IPS DF 19.7 (cell line): ENCODE measurements around the gene FREY1.

ENCODE experiments used
- DNase-seq: peaks from one replicate; pipeline ENCODE4 v3.0.0-alpha.2; 2013; ENCODE audit warnings: low read depth, low spot score

Gene FREY1

DNA sequence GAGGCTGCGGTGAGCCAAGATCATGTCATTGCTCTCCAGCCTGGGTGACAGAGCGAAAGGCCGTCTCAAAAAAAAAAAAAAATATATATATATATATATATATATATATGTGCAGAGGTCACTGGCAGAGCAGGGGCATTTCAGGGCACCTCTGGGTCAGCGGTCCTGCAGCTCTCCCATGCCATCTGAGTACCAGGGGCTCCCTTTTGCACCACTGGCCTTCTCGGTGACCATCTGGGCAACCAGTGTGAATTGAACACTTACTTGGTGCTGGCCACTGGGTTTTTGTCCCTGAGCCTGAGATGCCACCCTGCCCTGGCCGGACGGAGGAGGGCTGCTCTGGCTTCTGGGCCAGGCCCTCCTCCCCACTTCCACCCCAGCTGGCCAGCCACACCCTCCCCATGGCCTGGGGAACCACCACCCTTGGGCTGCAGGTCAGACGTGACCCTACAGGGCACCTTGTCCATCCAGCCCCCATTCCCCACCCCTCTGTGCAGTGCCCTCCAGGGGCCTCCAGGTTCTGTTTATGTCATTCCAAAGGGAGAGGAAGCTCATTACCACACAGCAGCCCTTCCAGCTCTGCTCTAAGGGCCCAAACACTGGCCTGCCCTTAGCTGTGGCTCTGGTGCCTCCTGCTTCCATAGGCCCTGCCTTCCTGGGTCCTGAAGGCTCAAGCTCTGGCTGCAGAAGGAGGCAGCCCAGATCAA, 11.4 kb downstream of the FREY1 start:
- DNase-seq = no peak

DNA sequence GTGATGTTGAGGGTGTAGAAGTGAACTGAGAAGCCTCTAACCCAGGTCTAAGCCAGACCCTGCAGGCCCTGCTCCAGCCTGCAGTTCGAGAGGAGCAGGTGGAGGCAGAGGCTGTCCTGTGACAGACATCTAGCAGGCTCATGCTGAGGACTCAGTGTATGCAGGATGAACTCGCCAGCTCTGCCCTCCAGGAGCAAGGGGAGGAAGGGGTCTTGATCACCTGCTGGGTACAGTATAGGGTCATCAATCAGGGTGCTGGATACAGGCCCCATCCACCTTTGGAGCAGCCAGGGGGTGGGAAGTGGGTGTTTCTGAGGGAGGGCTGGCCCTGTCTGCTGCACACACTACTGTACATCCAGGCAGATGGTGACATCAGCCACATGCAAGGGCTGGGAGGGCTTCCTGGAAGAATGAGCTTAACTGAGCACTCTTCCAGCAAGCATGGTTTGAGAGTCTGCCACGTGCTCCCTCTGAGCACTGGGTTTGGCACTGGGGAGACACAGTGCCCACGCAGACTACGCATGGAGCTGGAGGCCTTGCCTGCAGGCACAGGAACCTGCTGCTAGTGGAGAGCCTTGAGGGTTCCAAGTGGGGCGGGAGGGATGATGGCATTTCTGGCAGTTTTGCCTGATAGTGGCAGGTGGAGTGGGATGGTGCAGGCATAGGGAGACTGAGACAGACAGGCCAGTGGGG, 12.4 kb downstream of the FREY1 start:
- DNase-seq = no peak

DNA sequence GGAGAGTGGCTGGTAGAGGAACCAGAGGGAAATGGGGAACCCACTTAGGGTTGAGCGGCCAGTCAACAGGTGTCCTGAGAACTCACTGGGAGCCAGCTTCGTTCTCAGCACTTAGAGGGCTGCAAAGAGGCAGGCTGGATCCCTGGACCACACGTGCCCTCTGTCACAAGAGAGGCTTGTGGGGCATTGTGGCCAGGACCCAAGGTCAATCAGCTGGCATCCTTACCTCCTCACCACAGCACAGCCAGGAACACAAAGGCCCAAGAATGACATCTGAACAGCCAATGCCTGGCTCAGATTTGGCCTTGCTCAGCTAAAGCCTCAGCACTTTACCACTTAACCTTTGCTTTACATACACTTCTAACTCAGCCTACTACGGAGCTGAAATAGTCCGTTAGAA, 14.2 kb downstream of the FREY1 start:
- no peak for DNase-seq

- no peak for DNase-seq
Measured at GRCh38 chr11:45890886-45891550, 16.1 kb downstream of the FREY1 start.

DNA sequence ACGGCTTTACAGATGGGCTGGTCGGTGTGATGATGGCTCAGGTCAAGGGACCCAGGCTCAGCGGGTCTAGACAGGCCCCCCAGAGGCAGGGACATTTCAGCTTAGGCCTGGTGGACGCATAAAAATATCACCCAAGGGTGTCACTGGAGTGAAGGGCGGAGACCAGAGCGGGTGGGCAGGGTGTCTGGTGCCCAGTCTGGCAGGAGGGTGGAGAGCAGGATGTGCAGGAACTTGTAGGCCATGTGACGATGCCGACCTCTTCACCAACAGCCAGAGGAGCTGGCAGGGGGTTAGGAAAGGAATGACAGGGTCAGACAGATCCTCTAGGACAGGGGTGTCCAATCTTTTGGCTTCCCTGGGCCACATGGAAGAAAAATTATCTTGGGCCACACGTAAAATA, 17.1 kb downstream of the FREY1 start:
- no peak for DNase-seq

GRCh38 chr11:45889555-45889954, 17.5 kb downstream of the FREY1 start:
- DNase-seq = no peak

- DNase-seq = no peak
Measured at GRCh38 chr11:45887587-45887986, 19.5 kb downstream of the FREY1 start.

- DNase-seq = no peak
Measured at GRCh38 chr11:45886816-45887520, 20.1 kb downstream of the FREY1 start.

DNA sequence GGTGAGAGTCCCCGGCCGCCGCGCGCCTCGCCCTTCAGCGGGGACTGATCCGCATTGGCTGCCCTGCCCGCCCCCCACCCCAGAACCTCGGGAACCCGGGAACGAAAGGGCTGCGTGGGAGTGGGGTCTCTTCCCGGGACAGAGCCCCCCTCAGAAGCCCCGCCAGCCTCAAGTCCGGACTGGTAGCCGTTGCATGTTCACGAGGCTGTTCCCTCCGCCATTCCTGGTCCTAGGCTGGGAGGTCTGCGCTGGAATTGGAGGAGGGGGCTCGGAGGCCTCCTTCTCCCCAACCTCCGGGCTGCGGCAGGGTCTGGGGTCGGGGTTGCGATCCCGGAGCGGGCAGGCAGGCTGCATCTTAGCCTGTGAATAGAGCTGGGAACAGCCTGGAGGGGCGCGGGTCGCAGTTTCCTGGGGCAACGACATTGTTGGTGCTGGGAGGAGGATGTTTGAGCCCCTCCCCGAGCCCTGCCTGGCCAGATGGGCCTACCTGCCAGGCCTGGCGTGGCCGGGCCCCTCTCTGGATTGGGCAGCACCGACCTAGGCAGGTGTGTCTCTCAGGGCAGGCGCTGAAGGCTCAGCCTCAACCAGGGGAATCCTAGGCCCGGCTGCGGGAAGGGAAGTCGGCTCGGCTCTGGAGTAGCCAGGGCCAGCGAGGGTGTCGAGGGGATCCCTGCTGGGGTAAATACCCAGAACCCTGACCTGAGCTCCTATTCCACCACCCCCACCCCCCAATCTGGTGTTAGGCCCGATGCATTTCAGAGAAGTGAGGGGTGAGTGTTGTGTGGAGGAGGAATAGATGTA, 20.9 kb downstream of the FREY1 start:
- DNase-seq = no peak

- no peak for DNase-seq
Measured at GRCh38 chr11:45885274-45885920, 21.7 kb downstream of the FREY1 start, which contains the start of gene MAPK8IP1. MAPK8IP1 (plus strand) TSS chr11:45885651; CDS start chr11:45885821, 170 bp downstream.

- DNase-seq = no peak
Measured at GRCh38 chr11:45884596-45885185, 22.4 kb downstream of the FREY1 start.

DNA sequence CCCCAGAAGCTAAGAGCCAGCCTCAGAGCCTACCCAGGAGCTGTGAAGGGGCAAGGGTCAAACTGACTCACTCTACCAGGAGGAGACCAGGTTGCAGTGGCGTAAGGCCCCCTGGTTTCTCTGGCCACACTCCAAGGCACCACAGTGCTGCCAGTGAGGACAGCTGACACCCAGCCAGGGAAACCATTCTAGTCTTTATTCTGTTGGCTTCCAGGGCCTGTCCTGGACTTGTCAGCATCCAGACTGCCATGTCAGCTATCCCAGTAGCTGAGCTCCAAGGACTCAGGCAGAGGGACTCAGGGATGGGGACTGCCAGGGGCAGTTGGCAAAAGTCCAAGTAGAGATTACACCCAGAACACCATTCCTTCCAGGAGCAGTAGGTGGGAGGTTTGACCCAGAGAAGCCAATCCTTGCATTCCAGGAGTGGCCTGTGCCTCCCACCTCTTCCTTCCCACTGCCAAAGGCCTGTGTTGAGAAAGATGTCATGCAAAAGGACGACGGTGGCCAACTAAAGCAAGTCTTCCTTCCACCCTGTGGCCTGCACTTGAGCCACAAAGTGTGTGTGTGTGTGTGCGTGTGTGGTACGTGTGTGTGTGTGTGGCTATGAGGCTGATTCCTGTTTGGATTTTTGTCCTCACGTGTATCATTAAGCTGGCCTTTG, 25.2 kb downstream of the FREY1 start:
- DNase-seq = no peak

DNA sequence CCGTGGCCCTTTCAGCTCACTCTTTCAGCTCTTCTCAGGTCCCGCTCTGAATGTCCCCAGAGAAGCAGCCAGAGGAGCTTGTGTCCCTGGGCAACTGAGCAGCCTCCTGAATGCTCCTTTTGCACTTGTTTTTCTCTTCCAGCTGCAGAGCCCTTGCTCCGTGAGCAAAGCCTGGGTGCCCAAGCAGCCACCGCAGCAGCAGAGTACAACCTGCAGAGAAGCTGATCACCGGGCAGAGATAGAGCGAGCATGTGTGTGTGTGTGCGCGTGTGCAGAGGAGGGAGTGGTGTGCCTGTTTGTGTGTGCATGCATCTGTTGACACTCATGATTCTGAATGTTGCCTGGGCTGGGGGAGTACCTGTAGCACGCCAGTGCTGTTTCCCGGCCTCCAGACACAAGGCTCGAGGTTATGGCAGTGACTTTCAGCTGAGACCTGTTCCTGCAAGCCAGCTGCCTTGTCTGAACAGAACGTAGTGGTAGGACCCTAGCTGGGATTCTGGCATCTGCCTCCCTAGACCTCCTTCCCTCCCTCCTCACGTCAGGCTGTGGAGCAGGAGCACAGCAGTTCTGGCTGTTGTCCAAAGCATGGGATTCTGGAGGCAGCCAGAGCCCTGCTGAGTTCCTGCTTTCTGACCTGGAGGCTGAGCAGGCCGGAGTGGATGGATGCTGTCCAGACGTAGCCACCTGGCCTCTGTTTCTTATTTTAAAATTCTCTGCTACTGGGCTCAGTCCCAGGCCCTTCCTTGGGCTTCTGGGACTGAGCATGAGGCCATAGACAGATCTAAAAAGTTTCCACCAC, 26.1 kb downstream of the FREY1 start:
- DNase-seq = no peak

DNA sequence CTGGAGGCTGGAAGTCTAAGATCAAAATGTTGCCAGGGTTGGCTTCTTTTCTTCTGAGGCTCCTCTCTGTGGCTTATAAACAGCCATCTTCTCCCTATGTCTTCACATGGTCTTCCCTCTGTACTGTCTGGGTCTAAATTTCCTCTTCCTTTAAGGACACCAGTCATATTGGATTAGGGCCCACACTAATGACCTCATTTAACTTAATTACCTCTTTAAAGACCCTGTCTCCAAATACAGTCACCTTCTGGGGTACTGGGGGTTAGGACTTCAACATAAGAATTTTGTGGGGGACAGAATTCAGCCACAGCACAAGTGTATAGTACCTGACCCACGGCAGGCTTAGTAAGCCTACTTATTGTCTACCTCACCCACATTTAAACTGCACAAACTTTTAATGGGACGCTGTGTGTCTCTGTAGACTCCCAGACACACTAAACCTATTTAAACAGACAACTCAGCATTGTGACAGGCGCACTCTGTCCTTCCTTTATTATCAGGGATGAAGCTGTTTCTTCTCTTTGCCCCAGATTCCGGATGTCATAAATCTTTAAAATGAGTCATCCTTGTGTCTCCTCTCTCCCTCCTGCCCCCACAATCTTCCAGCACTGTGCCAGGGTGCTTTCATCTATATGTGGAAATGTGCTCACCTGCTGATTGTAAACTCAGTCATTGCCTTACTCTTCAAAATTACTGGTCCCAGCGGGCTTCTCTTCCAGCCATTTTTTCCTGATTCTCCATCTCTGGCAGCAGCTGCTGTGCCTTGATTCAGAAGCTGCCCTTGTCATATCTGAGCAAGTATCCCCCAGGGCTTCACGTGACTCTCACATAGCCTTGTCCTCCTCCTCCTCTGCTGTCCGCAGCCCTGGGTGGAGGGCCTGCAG, 27.0 kb downstream of the FREY1 start:
- no peak for DNase-seq

- no peak for DNase-seq
Measured at GRCh38 chr11:45877845-45878244, 29.2 kb downstream of the FREY1 start.

DNA sequence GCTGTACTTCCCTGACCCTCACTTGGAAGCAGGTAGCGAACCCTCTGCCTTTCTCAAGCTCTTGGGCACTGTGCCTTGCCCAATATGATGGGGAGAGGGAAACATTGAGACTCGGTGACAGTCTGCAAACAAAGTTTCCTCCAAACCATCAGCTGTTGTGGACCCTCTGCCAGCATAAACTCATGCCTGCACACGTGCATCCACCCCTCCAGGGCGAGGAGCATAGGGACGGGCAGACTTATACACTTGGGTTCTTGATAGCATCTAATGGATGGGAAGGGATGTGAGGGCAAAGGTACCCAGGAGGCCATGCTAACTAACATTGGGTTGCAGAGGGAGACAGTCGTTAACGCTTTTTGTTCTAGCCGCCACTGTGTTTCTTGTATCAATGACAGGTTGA, 29.9 kb downstream of the FREY1 start:
- no peak for DNase-seq

DNA sequence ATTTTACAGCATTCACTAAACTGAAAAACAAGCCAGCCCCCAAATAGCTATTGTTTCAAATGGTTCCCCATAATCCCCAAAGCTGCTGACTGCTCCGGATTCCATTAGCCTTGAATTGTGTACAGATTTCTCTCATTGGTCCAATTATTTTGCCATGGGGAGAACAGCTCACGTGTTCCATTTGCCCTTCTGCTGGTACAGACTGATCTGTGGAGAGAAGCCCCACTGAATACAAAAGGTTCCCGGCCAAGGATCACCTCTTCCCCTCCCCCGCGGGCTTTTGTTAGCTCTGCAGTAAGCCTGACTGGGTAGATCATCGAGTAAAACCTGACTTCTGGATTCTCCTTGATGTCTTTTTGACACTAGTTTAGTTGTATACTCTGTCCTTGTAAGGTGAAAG, 30.7 kb downstream of the FREY1 start:
- DNase-seq = no peak
